GM12874 (cell line): Measurements from ENCODE around the gene UBQLN4.

Experiments used
- TF ChIP-seq, protein P1 (sequence below): IDR thresholded peaks from 2 replicates; pipeline ENCODE4 v1.5.1; 2011; ENCODE audit warnings: low read depth, mild to moderate bottlenecking, control low read depth, low read length, moderate library complexity; ENCODE audit not compliant: insufficient read depth

Gene UBQLN4

DNA sequence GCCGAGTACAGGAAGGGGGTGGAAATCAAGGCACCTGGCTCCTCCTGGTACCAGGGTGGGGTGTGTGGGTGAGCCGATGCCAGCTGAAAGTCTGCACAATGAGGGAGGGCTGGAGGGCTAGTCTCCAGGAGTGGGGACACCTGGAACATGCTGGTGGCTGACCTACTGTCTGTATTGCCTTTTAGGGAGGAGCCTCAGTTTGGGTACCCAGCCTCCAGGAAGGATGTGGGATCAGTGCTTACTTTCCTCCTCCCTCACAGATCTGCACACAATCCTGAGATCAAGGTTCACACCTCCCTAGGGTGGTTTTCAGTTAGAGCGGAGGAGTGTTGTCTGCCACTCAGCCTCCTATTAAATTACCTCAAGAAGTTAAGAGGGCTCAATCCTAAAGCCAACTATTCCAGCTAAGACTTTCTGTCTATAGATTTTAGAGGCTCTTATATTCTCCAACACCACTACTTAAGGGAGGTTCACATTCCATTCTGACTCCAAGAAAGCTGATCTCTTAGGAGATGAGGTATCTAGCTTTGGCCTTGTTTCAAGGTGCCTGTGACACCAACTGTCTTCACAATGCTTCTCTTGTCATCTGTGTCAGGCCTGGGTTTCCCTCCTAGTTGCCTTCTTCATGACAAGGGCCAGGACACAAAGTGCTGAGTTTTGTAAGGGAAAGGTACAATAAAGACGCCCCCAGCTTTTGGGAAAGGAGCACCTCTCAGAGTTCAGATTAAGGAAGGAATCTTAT is 48.6 kb downstream of the UBQLN4 start:
- TF ChIP-seq, protein P1, sequence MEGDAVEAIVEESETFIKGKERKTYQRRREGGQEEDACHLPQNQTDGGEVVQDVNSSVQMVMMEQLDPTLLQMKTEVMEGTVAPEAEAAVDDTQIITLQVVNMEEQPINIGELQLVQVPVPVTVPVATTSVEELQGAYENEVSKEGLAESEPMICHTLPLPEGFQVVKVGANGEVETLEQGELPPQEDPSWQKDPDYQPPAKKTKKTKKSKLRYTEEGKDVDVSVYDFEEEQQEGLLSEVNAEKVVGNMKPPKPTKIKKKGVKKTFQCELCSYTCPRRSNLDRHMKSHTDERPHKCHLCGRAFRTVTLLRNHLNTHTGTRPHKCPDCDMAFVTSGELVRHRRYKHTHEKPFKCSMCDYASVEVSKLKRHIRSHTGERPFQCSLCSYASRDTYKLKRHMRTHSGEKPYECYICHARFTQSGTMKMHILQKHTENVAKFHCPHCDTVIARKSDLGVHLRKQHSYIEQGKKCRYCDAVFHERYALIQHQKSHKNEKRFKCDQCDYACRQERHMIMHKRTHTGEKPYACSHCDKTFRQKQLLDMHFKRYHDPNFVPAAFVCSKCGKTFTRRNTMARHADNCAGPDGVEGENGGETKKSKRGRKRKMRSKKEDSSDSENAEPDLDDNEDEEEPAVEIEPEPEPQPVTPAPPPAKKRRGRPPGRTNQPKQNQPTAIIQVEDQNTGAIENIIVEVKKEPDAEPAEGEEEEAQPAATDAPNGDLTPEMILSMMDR: no peak

DNA sequence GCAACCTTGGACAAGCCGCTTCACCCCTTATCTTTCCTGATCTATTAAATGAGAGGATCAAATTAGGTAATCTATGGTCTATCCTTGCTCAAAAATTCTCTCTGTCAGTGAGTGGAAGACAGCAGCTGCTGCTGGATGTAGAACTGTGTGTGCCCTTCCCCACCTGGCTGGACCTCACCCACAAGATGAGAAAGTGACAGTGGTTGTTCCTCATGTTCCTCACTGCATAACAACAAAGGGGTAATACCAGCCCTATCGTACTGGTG is 49.7 kb downstream of the UBQLN4 start:
- TF ChIP-seq, protein P1: no peak

DNA sequence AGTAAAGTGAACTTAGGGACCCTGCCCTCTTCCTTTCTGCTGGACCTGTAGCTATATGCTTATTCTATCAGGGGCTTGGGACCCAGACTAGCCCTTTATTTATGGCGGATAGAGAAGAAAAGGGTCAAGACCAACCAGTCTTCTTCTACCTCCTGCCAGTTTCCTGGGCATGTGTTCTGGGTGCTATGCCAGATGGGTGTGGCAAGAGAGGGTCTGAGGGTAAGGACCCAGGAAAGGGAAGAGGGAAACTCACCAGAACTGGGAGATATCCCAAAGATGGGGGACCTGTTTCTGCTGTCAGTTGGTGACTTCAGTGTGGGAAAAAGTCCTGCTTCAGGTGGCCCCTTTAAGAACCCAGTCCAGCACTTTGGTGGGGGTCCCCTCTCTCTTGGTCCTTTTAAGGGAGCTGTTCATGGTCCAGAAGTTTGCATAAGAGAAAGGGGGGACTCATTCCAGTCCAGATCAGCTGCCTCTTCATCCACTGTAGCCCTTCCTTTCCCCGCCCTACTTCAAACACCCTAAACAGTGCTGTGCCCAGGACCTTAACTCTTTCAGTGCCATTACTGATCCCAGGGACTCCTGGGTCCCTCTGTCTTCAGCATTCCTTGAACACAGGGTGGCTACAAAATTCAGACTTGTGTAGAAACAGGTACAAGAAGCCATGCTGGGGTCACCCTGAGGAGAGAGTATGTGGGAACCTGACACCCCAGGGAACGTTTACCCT is 51.2 kb downstream of the UBQLN4 start:
- TF ChIP-seq, protein P1: no peak

DNA sequence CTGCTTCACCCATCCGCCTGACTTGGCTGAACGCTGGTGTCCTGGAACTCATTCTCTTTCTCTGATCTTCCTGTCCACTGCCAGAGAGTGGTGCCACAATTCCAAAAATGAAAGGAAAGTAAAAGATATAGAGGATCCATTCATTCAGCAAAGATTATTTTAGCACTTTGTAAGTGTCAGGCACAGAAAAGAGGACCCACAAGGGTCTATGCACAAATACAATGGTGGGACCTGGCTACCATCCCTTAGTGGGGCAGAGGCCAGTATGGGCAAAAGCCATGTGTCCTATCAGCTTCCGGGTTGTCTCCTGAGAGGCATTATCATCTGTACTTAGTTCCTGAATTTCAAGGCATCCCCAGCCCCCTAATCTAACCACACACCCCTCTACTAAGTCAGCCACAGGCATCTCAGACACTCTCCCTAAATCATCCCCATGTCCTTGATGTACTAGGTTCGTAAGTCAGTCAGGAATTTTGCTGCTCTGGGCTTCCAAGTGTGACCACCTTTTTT is 51.9 kb downstream of the UBQLN4 start:
- TF ChIP-seq, protein P1: no peak

DNA sequence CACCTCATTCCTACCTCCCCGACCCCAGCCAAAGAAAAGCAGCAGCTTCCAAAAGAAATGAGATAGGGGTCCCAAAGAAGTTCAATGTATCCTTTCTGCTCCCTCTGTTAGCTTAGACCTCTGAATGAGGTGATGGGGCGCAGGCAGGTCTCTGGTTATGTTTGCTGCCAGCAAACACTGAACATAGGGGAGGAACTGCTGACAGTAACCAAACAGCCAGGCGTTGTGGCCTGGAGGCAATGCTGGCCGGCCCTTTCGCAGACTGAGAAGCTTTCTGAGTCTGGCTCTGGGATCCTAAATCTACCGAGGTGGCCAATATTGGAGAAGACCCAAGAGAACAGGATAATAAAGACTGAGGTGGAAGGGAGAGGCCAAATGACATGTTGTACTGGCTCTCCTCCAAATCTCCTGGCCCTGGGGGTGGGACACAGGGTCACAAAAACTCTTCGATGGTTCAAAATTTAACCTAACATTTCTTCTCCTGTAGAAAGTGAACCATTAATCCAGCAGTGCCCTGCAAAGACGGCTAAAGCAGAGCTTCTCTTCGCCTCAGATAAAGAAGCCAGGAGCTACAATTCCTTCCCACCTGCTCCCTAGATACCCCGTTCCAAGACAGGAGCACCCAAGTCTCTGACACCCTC is 52.5 kb downstream of the UBQLN4 start:
- TF ChIP-seq, protein P1: no peak

DNA sequence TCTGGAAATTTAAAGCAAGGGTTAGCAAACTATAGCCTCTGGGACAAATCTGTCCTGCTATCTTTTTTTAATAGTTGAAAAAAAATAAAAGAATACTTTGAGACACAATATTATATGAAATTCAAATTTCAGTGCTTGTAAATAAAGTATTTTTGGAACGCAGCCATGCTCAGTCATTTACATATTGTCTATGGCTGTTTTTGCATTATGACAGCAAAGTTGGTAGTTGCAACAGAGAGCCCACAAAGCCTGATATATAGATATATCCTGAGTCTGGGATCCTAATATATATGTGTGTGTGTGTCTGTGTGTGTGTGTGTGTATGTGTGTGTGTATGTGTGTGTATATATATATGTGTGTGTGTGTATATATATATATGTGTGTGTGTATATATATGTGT is 53.6 kb downstream of the UBQLN4 start:
- TF ChIP-seq, protein P1: no peak

DNA sequence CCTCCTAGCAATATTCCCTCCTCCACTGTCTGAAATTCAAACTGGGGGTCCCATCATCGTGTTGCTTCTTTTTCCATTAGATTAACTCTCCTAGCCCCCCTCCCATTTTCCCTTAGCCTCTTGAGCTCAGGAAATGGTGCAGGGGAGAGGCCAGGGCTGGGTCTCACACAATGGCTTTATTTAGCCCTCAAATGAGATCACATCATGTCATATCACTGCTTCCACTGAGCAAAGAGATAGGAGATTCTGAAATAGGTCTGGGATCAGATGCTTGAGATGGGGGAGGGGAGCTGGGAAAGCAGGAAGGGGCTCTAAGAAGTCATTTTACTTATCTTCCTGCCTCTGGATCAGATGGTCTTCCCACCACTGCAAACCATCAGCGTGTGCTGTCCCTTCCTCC is 57.4 kb downstream of the UBQLN4 start:
- TF ChIP-seq, protein P1: no peak
